Measurements from ENCODE around the gene PIP4P1. TPM values are rescaled to one million over a fixed set of nuclear protein-coding genes. Genes with fewer than 3 reads are reported as not detected.
A peak's percentile ranks its signal among the peaks of the same experiment; 100 is the strongest.

Gene PIP4P1
- total and polyA plus RNA-seq, 9 of the 15 experiments (the other 6 are each of a cell fraction or from before 2014, with no cell fraction given): 5.3 to 20.9 (median 10.7) TPM

GRCh38 chr14:20455355-20456300 is 5.6 kb downstream of the PIP4P1 start (continued):
- TF ChIP-seq ASH1L (IDR thresholded peaks at IDR 0.05; ENCODE audit: borderline replicate concordance, low read depth, partially characterized antibody) (no peak), ZNF507 (tag; conservative IDR thresholded peaks at IDR 0.05) (no peak), BDP1 (IDR thresholded peaks at IDR 0.05; ENCODE audit: insufficient read depth, insufficient read length) (no peak), EP400 (IDR thresholded peaks at IDR 0.05) (peak; percentile 67), ARID4B (CRISPR knock-in tag; IDR thresholded peaks at IDR 0.05) (peak; percentile 71; the same call in 1 of the 2 replicates), ZFP36 (IDR thresholded peaks at IDR 0.05; ENCODE audit: low read depth, low read length, partially characterized antibody) (no peak), ZKSCAN3 (CRISPR knock-in tag; IDR thresholded peaks at IDR 0.05) (no peak), ZNF232 (CRISPR knock-in tag; IDR thresholded peaks at IDR 0.05) (no peak), TARDBP (IDR thresholded peaks at IDR 0.05) (no peak; the same call in 1 of the 2 replicates), ELK1 (CRISPR knock-in tag; IDR thresholded peaks at IDR 0.05) (no peak), GATA2 (CRISPR knock-in tag; IDR thresholded peaks at IDR 0.05) (peak; percentile 88), NFE2 (IDR thresholded peaks at IDR 0.05; ENCODE audit: low read depth) (no peak), UBTF (IDR thresholded peaks at IDR 0.05; ENCODE audit: borderline replicate concordance in 1 of 2, low read depth in 2 of 2, low read length in 2 of 2) (no peak), POLR2H (tag; IDR thresholded peaks at IDR 0.05; ENCODE audit: low read depth) (no peak), RBBP5 (IDR thresholded peaks at IDR 0.05; ENCODE audit: borderline replicate concordance, insufficient read depth, low read length, poor library complexity, severe bottlenecking) (peak; percentile 61), ZNF197 (CRISPR knock-in tag; IDR thresholded peaks at IDR 0.05; ENCODE audit: low read depth) (no peak)
- TF ChIP-seq, protein P1, sequence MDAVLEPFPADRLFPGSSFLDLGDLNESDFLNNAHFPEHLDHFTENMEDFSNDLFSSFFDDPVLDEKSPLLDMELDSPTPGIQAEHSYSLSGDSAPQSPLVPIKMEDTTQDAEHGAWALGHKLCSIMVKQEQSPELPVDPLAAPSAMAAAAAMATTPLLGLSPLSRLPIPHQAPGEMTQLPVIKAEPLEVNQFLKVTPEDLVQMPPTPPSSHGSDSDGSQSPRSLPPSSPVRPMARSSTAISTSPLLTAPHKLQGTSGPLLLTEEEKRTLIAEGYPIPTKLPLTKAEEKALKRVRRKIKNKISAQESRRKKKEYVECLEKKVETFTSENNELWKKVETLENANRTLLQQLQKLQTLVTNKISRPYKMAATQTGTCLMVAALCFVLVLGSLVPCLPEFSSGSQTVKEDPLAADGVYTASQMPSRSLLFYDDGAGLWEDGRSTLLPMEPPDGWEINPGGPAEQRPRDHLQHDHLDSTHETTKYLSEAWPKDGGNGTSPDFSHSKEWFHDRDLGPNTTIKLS (IDR thresholded peaks at IDR 0.05; ENCODE audit: borderline replicate concordance, low read depth): no peak
